Measurements from ENCODE around the gene EYA2.

The EYA2 gene

DNA sequence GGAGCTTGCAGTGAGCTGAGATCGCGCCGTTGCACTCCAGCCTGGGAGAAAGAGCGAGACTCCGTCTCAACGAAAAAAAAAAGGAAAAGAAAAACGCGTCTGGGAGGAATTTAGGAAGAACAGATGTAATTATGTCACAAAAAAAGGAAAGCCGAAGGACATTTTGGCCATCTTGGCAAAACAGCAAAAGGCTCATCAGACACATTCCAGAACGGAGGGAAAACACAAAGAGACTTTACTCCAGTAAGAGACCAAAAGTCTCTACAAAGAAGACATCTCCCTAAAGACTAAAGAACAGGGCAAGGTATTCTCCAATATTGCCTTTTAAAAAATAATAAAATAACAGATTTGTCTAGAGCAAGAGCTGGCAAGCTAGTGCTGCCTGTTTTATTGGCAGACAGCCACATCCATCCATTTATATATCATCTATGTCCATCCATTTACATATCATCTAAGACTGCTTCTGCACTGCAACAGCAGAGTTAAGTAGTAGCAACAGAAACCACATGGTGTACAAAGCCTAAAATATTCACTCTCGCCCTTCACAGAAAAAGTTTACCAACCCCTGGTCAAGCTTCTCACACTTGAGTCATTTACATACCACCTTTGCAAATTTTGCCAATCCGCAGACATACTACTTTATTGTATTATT lies 328.0 kb downstream of the EYA2 start:
- DNase-seq (ENCODE audit: low read depth, low spot score): no peak

DNA sequence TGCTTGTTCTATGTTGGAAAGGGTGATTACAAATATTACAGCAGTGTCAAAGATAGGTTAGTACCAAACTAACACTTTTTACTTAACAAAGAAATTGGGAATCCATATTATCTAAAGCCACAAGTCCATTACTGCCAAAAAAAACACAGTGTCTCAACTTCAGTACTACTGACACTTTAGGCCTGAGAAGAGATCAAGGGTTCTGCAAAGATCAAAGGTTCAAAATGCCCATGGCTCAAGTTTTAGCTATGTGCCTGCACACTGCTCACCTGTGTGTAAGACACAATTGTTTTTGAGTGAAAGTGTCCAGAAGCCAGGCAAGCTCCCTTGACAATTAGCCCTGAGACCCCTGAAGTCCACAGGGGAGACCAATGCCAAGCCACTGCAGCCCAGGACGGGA lies 329.3 kb downstream of the EYA2 start:
- DNase-seq (ENCODE audit: low read depth, low spot score): no peak

- no peak for DNase-seq (ENCODE audit: low read depth, low spot score)
Measured at GRCh38 chr20:47224300-47224791, 329.7 kb downstream of the EYA2 start.

GRCh38 chr20:47224857-47225256 lies 330.2 kb downstream of the EYA2 start:
- DNase-seq (ENCODE audit: low read depth, low spot score): no peak

DNA sequence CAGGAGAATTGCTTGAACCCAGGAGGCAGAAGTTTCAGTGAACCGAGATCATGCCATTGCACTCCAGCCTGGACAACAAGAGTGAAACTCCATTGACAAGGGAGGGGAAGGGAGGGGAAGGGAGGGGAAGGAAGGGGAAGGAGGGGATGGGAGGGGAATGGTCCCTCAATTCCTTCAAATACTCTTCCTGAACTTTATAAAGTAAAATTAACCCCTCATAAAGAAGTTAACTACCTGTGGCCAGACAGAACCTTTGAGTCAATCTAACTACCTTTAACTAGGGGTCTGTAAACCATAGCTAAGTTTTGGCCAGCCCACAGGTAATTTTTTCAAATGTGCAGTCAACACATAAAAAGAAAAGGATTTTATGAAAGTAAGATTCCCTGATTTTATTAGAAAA lies 330.8 kb downstream of the EYA2 start:
- DNase-seq (ENCODE audit: low read depth, low spot score): no peak

DNA sequence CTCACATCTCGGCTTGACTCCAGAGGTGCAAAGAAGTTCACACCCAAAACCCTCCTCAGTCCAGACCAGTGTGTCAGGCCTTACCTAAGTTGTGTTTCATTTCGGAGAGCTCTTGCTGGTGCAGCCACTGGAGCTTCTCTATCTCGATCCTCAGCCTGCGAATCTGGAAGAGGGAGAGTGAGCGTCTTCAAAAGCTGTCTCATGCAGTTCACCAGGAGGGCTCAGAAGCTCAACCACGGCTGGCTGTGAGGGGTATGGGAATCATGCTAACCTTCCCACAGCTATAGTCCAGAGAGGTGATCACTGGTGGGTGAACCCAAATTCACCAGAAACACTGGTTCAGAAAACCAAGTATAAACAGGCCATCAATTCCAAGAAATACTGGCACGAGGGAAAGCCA lies 332.5 kb downstream of the EYA2 start:
- DNase-seq (ENCODE audit: low read depth, low spot score): no peak

DNA sequence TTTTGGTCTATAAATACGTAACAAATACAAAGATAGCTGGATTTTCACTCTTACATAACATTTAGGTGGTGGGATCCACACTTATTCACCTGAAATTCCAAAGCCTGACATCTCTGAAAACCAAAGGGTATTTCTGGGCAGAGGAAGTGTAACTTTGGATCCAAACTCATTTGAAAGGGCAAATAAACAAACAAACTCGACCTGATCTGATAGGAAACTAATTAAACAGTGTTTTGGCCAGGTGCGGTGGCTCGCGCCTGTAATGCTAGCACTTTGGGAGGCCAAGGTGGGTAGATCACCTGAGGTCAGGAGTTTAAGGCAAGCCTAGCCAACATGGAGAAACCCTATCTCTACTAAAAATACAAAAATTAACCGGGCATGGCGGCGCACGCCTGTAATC lies 332.9 kb downstream of the EYA2 start:
- no peak for DNase-seq (ENCODE audit: low read depth, low spot score)

DNA sequence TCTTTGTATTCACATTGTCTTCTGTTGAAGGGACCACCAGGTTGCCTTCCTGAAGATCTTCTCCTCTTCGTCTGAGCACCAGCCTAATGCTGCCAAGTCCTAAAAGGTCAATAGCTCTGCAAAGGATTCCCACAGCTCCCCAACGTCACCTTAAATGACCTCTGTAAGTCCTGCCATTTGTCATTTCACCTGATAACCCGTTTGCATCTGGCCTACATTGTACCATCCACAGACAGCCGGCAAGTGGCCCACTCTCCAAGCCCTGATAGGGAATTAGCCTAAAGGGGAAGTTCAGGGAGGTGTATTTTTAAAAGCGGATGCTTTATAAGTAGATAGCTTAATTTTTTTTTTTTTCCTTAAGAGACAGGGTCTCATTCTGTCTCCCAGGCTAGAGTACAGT lies 334.0 kb downstream of the EYA2 start:
- DNase-seq (ENCODE audit: low read depth, low spot score): no peak

GRCh38 chr20:47230811-47231256 lies 336.2 kb downstream of the EYA2 start:
- no peak for DNase-seq (ENCODE audit: low read depth, low spot score)

DNA sequence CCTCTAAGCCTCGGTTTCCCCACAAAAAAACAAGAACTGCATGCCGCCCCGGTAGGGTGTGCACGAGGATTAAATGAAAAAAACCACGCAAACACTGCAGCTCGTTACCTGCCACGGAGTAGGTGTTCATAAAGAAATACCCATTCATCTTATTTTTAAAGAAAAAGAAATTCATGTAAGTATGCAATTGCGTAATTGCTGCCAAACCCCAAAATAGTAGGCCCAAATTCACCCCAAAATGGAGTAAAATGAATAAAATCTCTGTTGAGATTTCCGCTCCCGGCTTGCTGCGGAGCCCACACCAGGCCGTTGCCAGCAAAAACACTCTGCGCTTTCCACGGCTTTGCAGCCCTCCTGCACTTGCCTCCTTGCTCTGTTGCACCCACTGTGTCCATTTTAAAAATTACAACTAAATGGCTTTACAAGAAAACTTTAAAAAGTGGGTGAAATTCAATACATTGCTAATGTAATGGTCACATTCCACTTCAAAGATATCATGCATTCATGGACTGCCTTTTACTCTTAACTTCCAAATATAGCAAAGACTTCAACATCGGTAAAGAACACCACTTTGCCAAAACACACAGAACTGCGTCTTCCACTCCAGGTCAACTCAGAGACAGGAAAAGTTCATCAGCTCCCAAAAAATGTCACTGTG lies 336.9 kb downstream of the EYA2 start:
- no peak for DNase-seq (ENCODE audit: low read depth, low spot score)

DNA sequence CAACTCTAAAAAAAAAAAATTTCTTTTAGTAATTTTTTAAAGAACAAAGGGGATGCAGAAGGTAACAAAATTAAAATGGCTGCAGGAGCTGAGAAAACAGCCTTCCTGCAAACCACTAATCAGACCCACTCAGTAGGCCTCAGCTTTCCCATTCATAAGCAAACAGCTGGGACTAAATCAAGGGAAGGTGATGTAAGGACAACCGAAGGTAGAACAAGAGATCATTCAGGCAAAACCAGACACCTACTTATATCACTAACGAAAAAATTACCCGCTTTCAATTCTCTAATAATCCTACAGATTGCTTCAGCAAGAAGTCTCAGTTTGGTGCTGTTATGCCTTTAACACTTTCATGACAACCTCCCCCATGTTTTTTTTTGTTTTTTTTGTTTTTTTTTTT lies 337.9 kb downstream of the EYA2 start:
- no peak for DNase-seq (ENCODE audit: low read depth, low spot score)

- DNase-seq (ENCODE audit: low read depth, low spot score): no peak
Measured at GRCh38 chr20:47233333-47234188, 338.9 kb downstream of the EYA2 start.

- DNase-seq (ENCODE audit: low read depth, low spot score): no peak
Measured at GRCh38 chr20:47235111-47235510, 340.5 kb downstream of the EYA2 start.

DNA sequence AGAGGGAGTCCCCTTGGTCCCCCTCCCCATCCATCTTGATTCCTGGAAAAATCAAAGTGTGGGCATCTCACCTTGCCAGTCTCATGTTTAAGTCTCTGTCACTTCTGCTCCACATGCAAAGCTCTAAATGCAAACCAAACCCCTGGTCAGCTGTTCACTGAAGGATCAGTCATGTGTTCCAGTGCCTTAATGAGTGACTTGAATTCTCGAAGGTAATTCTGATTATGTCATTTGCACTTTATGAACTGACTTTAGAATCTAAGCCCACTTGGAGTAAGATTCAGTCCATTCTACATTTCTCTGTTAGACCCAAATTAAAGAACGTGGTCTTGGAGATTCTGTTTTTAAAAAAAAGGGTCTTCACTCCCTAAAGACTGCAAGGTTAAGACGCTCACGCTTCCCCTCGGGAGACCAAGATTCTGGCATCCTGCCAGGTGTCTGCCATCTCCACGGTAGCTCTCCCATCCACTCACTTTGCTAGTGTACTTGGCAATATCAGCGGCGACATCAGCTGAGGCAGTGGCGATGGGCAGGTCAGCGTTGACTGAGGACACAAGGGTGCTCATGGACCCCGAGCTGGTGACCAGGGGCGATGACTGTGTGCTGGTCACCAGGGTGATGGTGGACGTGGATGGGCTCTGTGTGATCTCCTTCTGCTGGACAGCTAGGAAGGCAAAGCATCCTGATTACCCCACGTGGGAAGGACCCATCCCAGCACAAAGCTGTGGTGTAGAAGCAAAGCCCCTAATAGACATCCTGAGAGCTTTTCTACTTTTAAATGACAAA lies 341.4 kb downstream of the EYA2 start:
- DNase-seq (ENCODE audit: low read depth, low spot score): no peak

GRCh38 chr20:47236639-47236900 lies 341.9 kb downstream of the EYA2 start:
- no peak for DNase-seq (ENCODE audit: low read depth, low spot score)

DNA sequence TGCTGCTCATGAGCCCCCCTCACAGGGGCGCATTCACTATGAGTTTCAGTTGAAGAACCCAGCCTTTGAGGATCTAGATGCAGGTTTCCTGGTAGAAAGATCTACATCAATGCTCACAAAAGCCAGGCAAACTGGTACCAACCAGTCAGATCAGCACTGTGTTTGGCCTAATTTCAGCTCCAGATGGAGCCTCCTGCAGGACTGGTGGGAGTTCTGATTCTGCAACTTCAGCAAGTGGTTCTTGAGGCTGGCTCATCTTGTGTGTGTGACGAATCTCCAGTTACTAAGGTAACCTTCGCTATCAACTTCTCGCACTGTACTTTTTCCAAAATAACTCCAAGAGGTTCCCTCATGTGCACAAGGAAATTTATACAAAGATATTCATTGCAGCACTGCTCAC lies 343.1 kb downstream of the EYA2 start:
- DNase-seq (ENCODE audit: low read depth, low spot score): no peak
